K562 (cell line): ENCODE results near the gene SQOR. TPM values are rescaled to one million over a fixed set of nuclear protein-coding genes. Genes with fewer than 3 reads are reported as not detected.

Source experiments
- ATAC-seq: fragments of 200-7000 bp; cut with Tn5 transposase; 3 replicates; pipeline ENCODE4 v1.9.1; 2020; ENCODE audit warnings: moderate library complexity
- BruUV-seq: library from RNA; stranded (reverse); fragments of 400-500 nt; replicated peaks from 2 replicates; lab custom pipeline; 2021; lab: Mats Ljungman, UMichigan
- CTCF ChIA-PET: fragments of 300-600 bp; formaldehyde crosslinking; extraction: SDS; loops from one replicate; lab custom pipeline; 2021; ENCODE audit warnings: low intra/inter-chr PET ratio; lab: Yijun Ruan, JAX
- POLR2A ChIA-PET: fragments of 300-600, 350-650 bp; sonication (Branson Sonifier 250); formaldehyde crosslinking; extraction: SDS; loops from one replicate; lab custom pipeline; 2021; ENCODE audit warnings: antibody characterized with exemption, inconsistent platforms; lab: Yijun Ruan, JAX
- DNase-seq, 4 experiments: peaks; one replicate each; pipeline versions ENCODE4 v3.0.0 to v3.0.0-alpha.2; 2011 to 2018; ENCODE audit warnings: low spot score in 3 of 4, mixed read lengths in 3 of 4; ENCODE audit errors: extremely low read depth in 1 of 4
- FAIRE-seq: peaks from 2 replicates; lab custom pipeline; 2011; peaks lifted over from hg19 to GRCh38; lab: Jason Lieb, UNC
- H2AFZ ChIP-seq: 2 replicates; pipeline ENCODE4 v1.6.0; 2011; ENCODE audit warnings: low read depth, low read length, control low read depth, inconsistent platforms
- H3K27ac ChIP-seq: fragments of 200-600 bp; 3 replicates; pipeline ENCODE4 v1.8.0; 2011; ENCODE audit warnings: low read depth, mild to moderate bottlenecking, control low read depth, inconsistent platforms, low read length, moderate library complexity, mixed read lengths; ENCODE audit errors: extremely low read depth
- H3K27me3 ChIP-seq, 2 experiments: fragments of 300-600 bp in 1 of 2; 2 replicates in 1 of 2; 3 replicates in 1 of 2; pipeline versions ENCODE4 v1.6.0 to v1.8.0; 2011; ENCODE audit warnings: inconsistent platforms in 2 of 2, low read length in 2 of 2, mild to moderate bottlenecking in 1 of 2, mixed read lengths in 1 of 2, moderate library complexity in 1 of 2; ENCODE audit not compliant: control insufficient read depth in 2 of 2, insufficient read depth in 2 of 2
- H3K36me3 ChIP-seq: fragments of 300-600 bp; 3 replicates; pipeline ENCODE4 v1.8.0; 2011; ENCODE audit warnings: mild to moderate bottlenecking, low read length, inconsistent platforms; ENCODE audit not compliant: control insufficient read depth, insufficient read depth
- H3K4me1 ChIP-seq, 2 experiments: fragments of 200-600 bp in 1 of 2; replicated peaks in 1 of 2; 2 replicates in 1 of 2; 3 replicates in 1 of 2; pipeline versions ENCODE4 v1.5.1 to v1.8.0; 2011; ENCODE audit warnings: inconsistent platforms in 2 of 2, low read length in 2 of 2, mild to moderate bottlenecking in 1 of 2, mixed read lengths in 1 of 2, moderate library complexity in 1 of 2; ENCODE audit not compliant: control insufficient read depth in 2 of 2, insufficient read depth in 2 of 2
- H3K4me2 ChIP-seq: 2 replicates; pipeline ENCODE4 v1.6.1; 2011; ENCODE audit warnings: low read length, control low read depth, inconsistent platforms, mixed read lengths; ENCODE audit not compliant: insufficient read depth
- H3K4me3 ChIP-seq: fragments of 200-600 bp; sonication (generic), shearing (Covaris generic); 2 replicates; pipeline ENCODE4 v1.5.1; 2016; ENCODE audit warnings: control low read depth, inconsistent platforms
- H3K79me2 ChIP-seq: fragments of 200-600 bp; 3 replicates; pipeline ENCODE4 v1.8.0; 2011; ENCODE audit warnings: low read length, inconsistent platforms; ENCODE audit not compliant: control insufficient read depth, insufficient read depth
- H3K9ac ChIP-seq, 2 experiments: 2 replicates each; pipeline versions ENCODE4 v1.6.0 to v1.6.1; 2011; ENCODE audit warnings: low read depth in 2 of 2, low read length in 2 of 2, control low read depth in 1 of 2, inconsistent platforms in 1 of 2, mild to moderate bottlenecking in 1 of 2, mixed read lengths in 1 of 2; ENCODE audit not compliant: insufficient read depth in 1 of 2
- H3K9me1 ChIP-seq: one replicate; pipeline ENCODE4 v1.6.0; 2011; ENCODE audit warnings: inconsistent platforms, mild to moderate bottlenecking, low read length, moderate library complexity; ENCODE audit not compliant: control insufficient read depth, insufficient read depth
- H3K9me3 ChIP-seq: replicated peaks from 2 replicates; pipeline ENCODE4 v1.5.1; 2011; ENCODE audit warnings: low read depth, low read length, inconsistent platforms; ENCODE audit not compliant: control insufficient read depth, insufficient read depth
- H4K20me1 ChIP-seq: replicated peaks from 2 replicates; pipeline ENCODE4 v1.6.1; 2011; ENCODE audit warnings: low read length, inconsistent platforms, mixed read lengths; ENCODE audit not compliant: control insufficient read depth, insufficient read depth
- BRCA1 ChIP-seq, 2 experiments: fragments of 450-650 bp in 1 of 2; sonication (generic) in 1 of 2; formaldehyde crosslinking in 1 of 2; IDR thresholded peaks; 2 replicates each; pipeline versions ENCODE4 v1.5.0 to v1.6.1; 2017 to 2020; ENCODE audit warnings: mild to moderate bottlenecking in 1 of 2, missing genetic modification reagents in 1 of 2
- GATAD2B ChIP-seq: fragments of 450-650 bp; IDR thresholded peaks from 2 replicates; pipeline ENCODE4 v1.6.1; 2017; ENCODE audit warnings: mild to moderate bottlenecking, borderline replicate concordance
- PTRF ChIP-seq: fragments of 450-650 bp; IDR thresholded peaks from 2 replicates; pipeline ENCODE4 v1.6.1; 2016; ENCODE audit warnings: mild to moderate bottlenecking, missing genetic modification characterization, missing compliant biosample characterization
- TCF3 ChIP-seq: sonication (generic); formaldehyde crosslinking; IDR thresholded peaks from 2 replicates; pipeline ENCODE4 v1.4.0; 2020; ENCODE audit warnings: mild to moderate bottlenecking, missing genetic modification reagents
- ZNF239 ChIP-seq: fragments of 250-450 bp; sonication (Bioruptor Pico); IDR thresholded peaks from 2 replicates; pipeline ENCODE4 v1.4.0; 2020; ENCODE audit warnings: mild to moderate bottlenecking
- ZNF717 ChIP-seq: fragments of 250-450 bp; sonication (Bioruptor Pico); IDR thresholded peaks from 2 replicates; pipeline ENCODE4 v1.5.0; 2021
- ZNF740 ChIP-seq, 3 experiments: fragments of 200-800 bp in 1 of 3; sonication (Bioruptor generic) in 1 of 3; sonication (generic) in 1 of 3; formaldehyde crosslinking in 1 of 3; IDR thresholded peaks; 2 replicates each; pipeline versions ENCODE4 v1.6.1 to v1.8.0; 2016 to 2022; ENCODE audit warnings: mild to moderate bottlenecking in 2 of 3, missing compliant biosample characterization in 2 of 3, missing genetic modification characterization in 2 of 3, missing genetic modification reagents in 1 of 3
- ZNF766 ChIP-seq: fragments of 200-800 bp; sonication (Bioruptor generic); conservative IDR thresholded peaks from 2 replicates; pipeline ENCODE4 v1.6.1; 2016; ENCODE audit warnings: missing genetic modification characterization, missing compliant biosample characterization
- WGBS: fragments of 100-300 bp; shearing (Covaris generic); methylation state at CpG from one replicate; pipeline ENCODE4 v1.1.6; 2016; ENCODE audit warnings: low coverage, mixed read lengths; ENCODE audit not compliant: insufficient coverage; ENCODE audit errors: missing lambda C conversion rate; 5-methylcytosine and 5-hydroxymethylcytosine counted together
- in situ Hi-C: fragments of 300-500 bp; cut with MboI; formaldehyde crosslinking; loops from 4 replicates; pipeline ENCODE4 v1.15.0; 2018; ENCODE audit warnings: inconsistent platforms, mixed read lengths
- intact Hi-C: fragments of 100-400 bp; cut with micrococcal nuclease; formaldehyde crosslinking; loops from 2 replicates; pipeline ENCODE4 v1.14.2; 2022
- polyA plus RNA-seq, 8 experiments: library from polyadenylated mRNA; depleted of rRNA in 4 of 8; stranded (reverse) in 5 of 8; unstranded in 3 of 8; fragments of >200 nt; fragmentation: Nextera tagmentation in 2 of 8; fragmentation: Illumina TruSeq in 1 of 8; extraction: Ambion mirVana in 2 of 8; extraction: Trizol in 1 of 8; gene quantifications; 2 replicates each; pipeline versions ENCODE4 v1.2.1 to v1.2.3, GENCODE V29; 2011 to 2014; ENCODE audit warnings: inconsistent platforms in 1 of 8, missing spikeins in 1 of 8
- total RNA-seq, 7 experiments: library from RNA; depleted of rRNA in 6 of 7; stranded (reverse); fragments of >200 nt in 6 of 7; fragmentation: Illumina TruSeq in 2 of 7; extraction: Trizol in 2 of 7; gene quantifications; 2 replicates each; pipeline versions ENCODE4 v1.2.1 to v1.2.3, GENCODE V29; 2011 to 2021; ENCODE audit warnings: low replicate concordance in 1 of 7

The SQOR gene
- total and polyA plus RNA-seq, 9 of the 15 experiments (the other 6 are each of a cell fraction or from before 2014, with no cell fraction given): 0.32 to 1.6 (median 1.1) TPM

- ATAC-seq (no peak), DNase-seq (no peak), FAIRE-seq (no peak)
- no peak overlapping the region for H3K4me3 ChIP-seq
- H2AFZ ChIP-seq: 0 out of 2 replicates have a peak overlapping the region, but pooled peaks have one; percentile 26
- no peak overlapping the region; the same call in 1 of the 2 replicates for H3K4me2 ChIP-seq
- H3K79me2 ChIP-seq: no peaks in the 10 kb centered on the region
- no peaks in the 10 kb centered on the region for H3K9me3 ChIP-seq
- CTCF ChIA-PET: no interaction called here
- intact Hi-C loops (no loop called here), in situ Hi-C loops (no loop called here)
- H3K36me3 ChIP-seq: no peaks in the 10 kb centered on the region
- 17% methylated on average over 7 of the region's 7 CpGs for WGBS
- no peak overlapping the region for H3K27ac ChIP-seq
- no peak overlapping the region for H3K9ac ChIP-seq
- BruUV-seq: no TSS peak
- TF ChIP-seq ZNF766 (CRISPR knock-in tag): peak; percentile 86
- no peak for TF ChIP-seq ZNF717 (CRISPR knock-in tag)
- TF ChIP-seq PTRF: no peak
- TF ChIP-seq TCF3 (CRISPR knock-in tag): no peak
- peaks cover 0 to 12% of the 10 kb centered on the region in 2 experiments; a peak in 2 of 5 replicates for H3K4me1 ChIP-seq
- POLR2A ChIA-PET: interaction anchor here (1.2 kb wide), 1 partner anchor 14 kb away, joined by 4 read pairs; no protein-coding TSS in a partner anchor
- H4K20me1 ChIP-seq: no peaks in the 10 kb centered on the region
- H3K9me1 ChIP-seq: no peaks in the 10 kb centered on the region
- peaks cover 2 to 14% of the 10 kb centered on the region in 2 experiments; a peak in 3 of 5 replicates for H3K27me3 ChIP-seq
Observed at GRCh38 chr15:45630917-45631691, 3.7 kb upstream of the SQOR start.

- no peak overlapping the region; the same call in 1 of the 2 replicates for H3K4me2 ChIP-seq
- ChIA-PET POLR2A (interaction anchor here (1.2 kb wide), 1 partner anchor 15 kb away, joined by 4 read pairs; no protein-coding TSS in a partner anchor), CTCF (no interaction called here)
- WGBS: 11% methylated on average over 2 of the region's 2 CpGs
- ATAC-seq: no peak
- BruUV-seq: no TSS peak
- H4K20me1 ChIP-seq: no peaks in the 10 kb centered on the region
- H2AFZ ChIP-seq: 0 out of 2 replicates have a peak overlapping the region, but pooled peaks have one; percentile 26
- in situ Hi-C loops: no loop called here
- no peak overlapping the region for H3K9ac ChIP-seq
- H3K27me3 ChIP-seq: peaks cover 2 to 14% of the 10 kb centered on the region in 2 experiments; a peak in 3 of 5 replicates
- no peaks in the 10 kb centered on the region for H3K79me2 ChIP-seq
- no peaks in the 10 kb centered on the region for H3K9me3 ChIP-seq
- no peaks in the 10 kb centered on the region for H3K9me1 ChIP-seq
- intact Hi-C loops: no loop called here
- H3K4me1 ChIP-seq: peaks cover 0 to 12% of the 10 kb centered on the region in 2 experiments; a peak in 2 of 5 replicates
- no peak overlapping the region for H3K27ac ChIP-seq
- no peak overlapping the region for H3K4me3 ChIP-seq
- FAIRE-seq: no peak
- H3K36me3 ChIP-seq: no peaks in the 10 kb centered on the region
- no peak for TF ChIP-seq ZNF740 (CRISPR knock-in tag; IDR thresholded peaks at IDR 0.05)
- no peak for TF ChIP-seq ZNF740 (tag; IDR thresholded peaks at IDR 0.05)
- no peak for TF ChIP-seq BRCA1 (IDR thresholded peaks at IDR 0.05)
- no peak for TF ChIP-seq BRCA1 (CRISPR knock-in tag; IDR thresholded peaks at IDR 0.05)
- TF ChIP-seq ZNF239: no peak
- no peak for TF ChIP-seq GATAD2B
- no peak for DNase-seq
Observed at GRCh38 chr15:45631776-45632175, 3.1 kb upstream of the SQOR start.
